ENCODE data around the gene A4GALT.

- TF ChIP-seq POLR2A (IDR thresholded peaks at IDR 0.05) (no peak), POLR2AphosphoS5 (IDR thresholded peaks at IDR 0.05) (no peak), CTCF (IDR thresholded peaks at IDR 0.05) (no peak), EP300 (IDR thresholded peaks at IDR 0.05) (no peak)
Measured at GRCh38 chr22:42693763-42694683, 26.6 kb downstream of the A4GALT start.
